GM06990 (cell line): Measurements from ENCODE around the gene ERCC6L2.

Source experiments
- DNase-seq: peaks from one replicate; pipeline ENCODE4 v3.0.0-alpha.2; 2011; ENCODE audit not compliant: insufficient read length; ENCODE audit errors: extremely low read depth
- H3K27me3 ChIP-seq: replicated peaks from 2 replicates; pipeline ENCODE4 v1.6.0; 2011; ENCODE audit warnings: low read length; ENCODE audit not compliant: control insufficient read depth, insufficient read depth
- H3K36me3 ChIP-seq: 2 replicates; pipeline ENCODE4 v1.5.1; 2011; ENCODE audit warnings: low read length; ENCODE audit not compliant: control insufficient read depth, insufficient read depth
- H3K4me3 ChIP-seq: replicated peaks from 2 replicates; pipeline ENCODE4 v1.5.1; 2011; ENCODE audit warnings: low read depth, mild to moderate bottlenecking, control low read depth, low read length
- CTCF ChIP-seq: IDR thresholded peaks from 2 replicates; pipeline ENCODE4 v1.5.1; 2011; ENCODE audit warnings: low read length, control low read depth, mild to moderate bottlenecking, inconsistent platforms; ENCODE audit not compliant: insufficient read depth, poor library complexity, severe bottlenecking

The ERCC6L2 gene

DNA sequence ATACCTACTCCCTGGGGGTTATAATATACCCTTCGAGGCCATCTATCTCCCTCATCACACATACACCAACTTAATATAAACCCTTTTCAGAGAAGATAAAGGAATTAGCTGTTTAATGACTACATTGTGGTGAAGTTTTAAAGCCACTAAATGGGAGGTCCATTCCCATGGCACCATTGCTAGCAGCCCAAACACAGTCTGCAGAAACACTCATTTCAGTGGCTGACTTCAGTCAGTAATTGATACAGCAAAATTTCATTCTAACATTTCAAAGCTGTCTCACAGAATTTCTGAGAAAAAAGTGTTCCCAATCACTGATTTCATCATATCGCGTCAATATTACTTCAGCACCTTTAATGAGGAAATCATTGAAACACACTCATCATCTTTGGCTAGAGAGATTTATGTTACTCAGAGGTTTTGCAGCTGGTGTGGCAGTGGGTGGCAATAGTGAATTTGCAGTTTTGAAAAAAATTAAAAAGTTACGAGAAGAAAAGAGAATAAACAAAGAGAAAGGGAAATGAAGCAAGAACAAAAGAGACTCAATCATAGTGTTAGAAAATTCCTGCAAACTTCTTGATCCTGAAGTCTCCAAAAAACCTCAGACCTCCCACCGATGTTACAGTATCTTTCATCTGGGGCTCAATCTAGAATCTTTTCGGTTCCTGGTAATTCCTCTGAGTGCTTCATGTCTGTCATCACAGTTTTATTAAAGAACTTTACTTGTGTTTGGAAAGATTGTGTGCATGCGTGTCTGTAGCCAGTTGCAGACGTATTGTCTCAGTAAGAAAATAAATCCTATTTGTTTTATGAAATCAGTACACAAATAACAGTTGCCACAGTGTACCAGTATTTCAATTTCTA lies 105.0 kb downstream of the ERCC6L2 start:
- no peak overlapping the region for H3K4me3 ChIP-seq
- H3K36me3 ChIP-seq: no peaks in the 10 kb centered on the region; the same call in 1 of the 2 replicates
- TF ChIP-seq CTCF: no peak
- no peak for DNase-seq
- H3K27me3 ChIP-seq: no peaks in the 10 kb centered on the region

DNA sequence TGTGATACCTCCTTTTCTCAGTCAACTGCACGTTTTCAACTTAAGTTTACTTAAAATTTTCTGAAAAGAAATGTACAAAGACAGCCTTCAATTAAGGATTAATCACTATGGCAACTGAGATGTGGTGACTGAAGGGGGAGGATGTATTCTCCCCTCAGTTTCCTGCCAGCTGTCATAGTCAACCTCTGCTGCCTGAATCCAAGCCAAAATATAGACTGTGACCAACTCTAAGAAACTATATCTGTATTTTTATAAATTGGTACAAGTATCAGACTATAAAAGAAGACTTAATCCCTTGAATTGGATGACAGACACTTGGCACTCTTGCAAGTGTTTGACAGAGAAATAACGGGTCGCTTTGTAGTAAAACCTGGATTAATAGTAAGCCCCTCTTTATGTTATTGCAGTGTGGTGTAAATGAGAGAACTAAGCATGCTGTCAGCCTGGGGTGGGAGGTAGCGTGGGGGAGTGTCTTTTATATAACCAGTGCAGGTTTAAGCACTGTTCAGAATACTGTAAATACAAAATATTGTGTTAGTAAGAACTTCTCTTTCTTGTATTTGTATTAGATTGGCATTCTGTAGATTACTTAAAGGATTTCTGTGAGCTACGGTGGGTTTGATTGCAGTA lies 106.4 kb downstream of the ERCC6L2 start:
- DNase-seq: no peak
- TF ChIP-seq CTCF: no peak
- H3K27me3 ChIP-seq: no peaks in the 10 kb centered on the region
- no peaks in the 10 kb centered on the region; the same call in 1 of the 2 replicates for H3K36me3 ChIP-seq
- H3K4me3 ChIP-seq: no peak overlapping the region

DNA sequence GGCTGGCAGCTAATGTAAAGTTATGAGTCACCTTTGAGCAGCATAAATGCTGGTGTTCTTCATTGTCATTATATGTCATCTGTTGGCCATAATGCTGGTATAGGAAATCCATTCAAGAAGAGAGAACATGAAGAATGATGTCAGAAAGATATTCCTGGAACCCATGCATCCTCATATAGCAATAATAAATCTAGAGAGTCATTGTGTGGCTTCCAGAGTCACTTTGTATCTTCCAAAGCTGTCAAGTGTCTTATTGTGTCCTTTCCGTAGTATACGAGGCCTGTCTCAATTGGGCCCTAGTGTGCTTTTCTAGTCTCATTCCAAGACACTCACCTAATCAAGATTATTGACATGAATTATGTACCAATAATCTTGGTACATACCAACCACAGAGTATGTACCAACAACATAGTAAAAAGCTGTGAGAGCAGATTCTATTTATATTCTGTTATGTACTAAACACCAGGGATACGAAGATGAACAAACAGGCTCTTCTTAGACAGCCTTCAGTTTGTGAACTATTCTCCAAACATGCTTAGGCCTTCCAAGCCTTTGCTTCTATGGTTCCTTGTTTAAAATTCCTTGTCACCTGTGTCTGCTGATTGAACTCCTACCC lies 110.1 kb downstream of the ERCC6L2 start:
- Histone ChIP-seq H3K36me3 (no peaks in the 10 kb centered on the region; the same call in 1 of the 2 replicates), H3K4me3 (no peak overlapping the region), H3K27me3 (no peaks in the 10 kb centered on the region)
- no peak for TF ChIP-seq CTCF
- DNase-seq: no peak

- no peak for DNase-seq
- Histone ChIP-seq H3K4me3 (no peak overlapping the region), H3K36me3 (no peaks in the 10 kb centered on the region; the same call in 1 of the 2 replicates), H3K27me3 (no peaks in the 10 kb centered on the region)
- no peak for TF ChIP-seq CTCF
These were observed 113.8 kb downstream of the ERCC6L2 start for GRCh38 chr9:95989297-95989696.

- no peak for DNase-seq
- Histone ChIP-seq H3K27me3 (no peaks in the 10 kb centered on the region), H3K4me3 (no peak overlapping the region), H3K36me3 (no peaks in the 10 kb centered on the region; the same call in 1 of the 2 replicates)
- no peak for TF ChIP-seq CTCF
These were observed 115.8 kb downstream of the ERCC6L2 start for GRCh38 chr9:95991326-95991725.
